GM20000 (cell line): ENCODE measurements around the gene CEP170B.

ENCODE experiments used
- DNase-seq: peaks from one replicate; pipeline ENCODE4 v3.0.0; 2012; ENCODE audit warnings: low spot score
- CTCF ChIP-seq: IDR thresholded peaks from 2 replicates; pipeline ENCODE4 v1.5.1; 2012; ENCODE audit warnings: mild to moderate bottlenecking, control low read depth; ENCODE audit errors: extremely low read depth, missing control alignments

The CEP170B gene

GRCh38 chr14:104928391-104929133 lies 63.5 kb downstream of the CEP170B start:
- peak; percentile 8 for DNase-seq
- TF ChIP-seq CTCF, result no peak

GRCh38 chr14:104929268-104930230 lies 64.5 kb downstream of the CEP170B start:
- DNase-seq, result peak; percentile 17
- no peak for TF ChIP-seq CTCF

- DNase-seq, result peak; percentile 18
- TF ChIP-seq CTCF, result no peak
Observed at GRCh38 chr14:104930526-104931303, 65.6 kb downstream of the CEP170B start.

- DNase-seq, result peak; percentile 34
- TF ChIP-seq CTCF, result no peak
Observed at GRCh38 chr14:104931304-104931770, 66.3 kb downstream of the CEP170B start.

- DNase-seq, result peak; percentile 36
- TF ChIP-seq CTCF, result no peak
Observed at GRCh38 chr14:104931771-104932675, 67.0 kb downstream of the CEP170B start.
